Embryonic facial prominence (tissue), 1 donor: Measurements from ENCODE around the gene ZNF428.

Experiments used
- DNase-seq: peaks from one replicate; pipeline ENCODE4 v3.0.0-alpha.2; 2016; ENCODE audit errors: extremely low spot score

Gene ZNF428

DNA sequence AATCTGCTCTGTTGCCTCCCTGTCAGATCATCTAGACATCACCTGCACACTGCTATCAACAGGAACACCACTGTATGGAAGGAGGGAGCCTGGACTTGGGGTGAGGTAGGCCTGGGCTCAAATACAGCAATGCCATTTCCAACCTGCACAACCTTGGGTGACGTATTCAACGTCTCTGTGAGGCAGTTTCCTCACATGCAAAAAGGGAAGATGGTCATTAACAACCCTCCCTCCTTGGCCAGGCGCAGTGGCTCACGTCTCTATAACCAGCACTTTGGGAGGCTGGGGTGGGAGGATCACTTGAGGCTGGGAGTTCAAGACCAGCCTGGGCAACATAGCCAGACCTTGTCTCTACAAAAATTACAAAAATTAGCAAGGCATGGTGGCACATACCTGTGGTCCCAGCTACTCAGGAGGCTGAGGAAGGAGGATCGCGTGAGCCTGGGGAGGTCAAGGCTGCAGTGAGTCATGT lies 57.2 kb downstream of the ZNF428 start:
- no peak for DNase-seq

DNA sequence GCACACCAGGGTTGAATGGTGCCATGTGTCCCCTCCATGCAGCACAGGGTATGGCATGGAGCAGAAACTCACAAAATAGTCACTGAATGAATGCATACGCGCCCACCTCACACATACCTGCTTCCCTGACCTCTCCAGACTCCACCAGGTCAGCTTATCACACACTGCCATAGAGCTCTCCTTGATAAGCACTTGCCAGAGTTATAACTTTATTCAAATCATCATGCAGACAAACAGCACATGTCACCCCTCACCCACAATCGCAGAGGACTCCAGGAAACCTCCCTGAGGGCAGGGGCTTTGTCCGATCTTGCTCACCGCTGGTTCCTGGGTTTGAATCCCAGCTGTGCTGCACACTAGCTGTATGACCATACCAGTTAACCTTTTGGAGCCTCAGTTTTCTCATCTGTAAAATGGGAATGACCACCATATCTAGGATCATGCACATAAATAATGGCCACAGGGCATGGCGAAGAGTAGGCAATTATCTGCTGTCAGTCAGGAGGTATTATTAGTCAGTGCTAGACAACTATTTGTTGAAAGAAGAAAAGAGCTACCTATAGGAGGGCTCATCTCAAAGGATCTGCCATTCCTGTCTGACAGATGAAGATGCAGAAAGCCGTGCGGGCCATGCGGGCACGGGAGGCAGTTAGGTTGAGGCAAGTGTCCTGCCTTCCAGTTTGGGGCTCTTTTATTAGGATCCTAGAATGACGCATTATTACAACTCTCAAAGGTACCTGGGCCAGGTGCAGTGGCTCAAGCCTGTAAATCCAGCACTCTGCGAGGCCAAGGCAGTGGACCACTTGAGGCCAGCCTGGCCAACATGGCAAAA lies 58.1 kb downstream of the ZNF428 start:
- no peak for DNase-seq

DNA sequence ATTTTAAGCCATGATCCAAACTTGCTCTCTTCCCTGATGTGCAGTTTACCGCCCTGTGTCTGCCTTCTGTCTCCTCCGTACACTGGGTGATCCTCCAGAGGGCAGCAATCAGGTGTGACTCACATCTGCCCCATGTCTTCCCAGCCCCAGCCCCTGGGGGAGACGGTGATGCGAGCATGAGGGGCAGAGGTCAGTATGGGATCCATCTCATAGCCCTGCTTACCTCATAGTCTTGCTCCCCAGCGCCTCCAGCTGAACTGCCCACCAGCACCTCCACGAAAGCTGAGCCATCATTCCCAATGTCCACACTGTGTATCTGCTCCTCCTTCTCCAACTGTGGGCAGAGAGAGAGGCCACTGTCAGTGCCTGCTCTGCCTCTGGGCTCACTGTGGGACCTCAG lies 58.7 kb downstream of the ZNF428 start:
- no peak for DNase-seq
